Measurements from ENCODE around the gene HACD2. TPM values are rescaled to one million over a fixed set of nuclear protein-coding genes. Genes with fewer than 3 reads are reported as not detected.

Gene HACD2
- total RNA-seq, 2 donors from 2014 or later = 18.8 to 22.6 TPM

DNA sequence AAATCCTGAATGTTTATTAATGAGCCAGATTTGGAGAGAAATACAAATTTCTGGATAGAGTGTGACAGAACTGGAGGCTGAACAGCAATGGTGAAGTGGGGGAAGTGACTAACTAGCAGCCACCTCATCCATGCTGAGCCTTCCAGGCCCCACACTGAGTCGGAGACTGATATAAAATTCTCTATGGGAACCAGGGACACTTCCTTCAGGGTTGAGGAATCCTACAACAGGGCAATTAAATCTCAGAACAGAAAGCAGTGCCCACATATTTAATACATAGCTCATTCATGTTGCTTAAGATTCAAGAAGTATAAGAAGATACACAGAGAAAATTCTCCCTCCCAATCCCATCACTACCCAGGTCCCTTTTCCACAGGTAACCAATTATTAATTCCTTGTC lies 49.3 kb downstream of the HACD2 start:
- no peak overlapping the region for H3K4me3 ChIP-seq
- no peak for DNase-seq (ENCODE audit: low spot score)
- H3K4me1 ChIP-seq (ENCODE audit: control insufficient read depth in 1 of 2, low read depth in 2 of 2) = peaks cover 0 to 9% of the 10 kb centered on the region in 2 donors
- ATAC-seq (ENCODE audit: insufficient number of reproducible peaks, low FRiP score, low read depth) = no peak
- no peak overlapping the region for H3K27ac ChIP-seq
- no peaks in the 10 kb centered on the region for H3K36me3 ChIP-seq
- TF ChIP-seq, protein P1, sequence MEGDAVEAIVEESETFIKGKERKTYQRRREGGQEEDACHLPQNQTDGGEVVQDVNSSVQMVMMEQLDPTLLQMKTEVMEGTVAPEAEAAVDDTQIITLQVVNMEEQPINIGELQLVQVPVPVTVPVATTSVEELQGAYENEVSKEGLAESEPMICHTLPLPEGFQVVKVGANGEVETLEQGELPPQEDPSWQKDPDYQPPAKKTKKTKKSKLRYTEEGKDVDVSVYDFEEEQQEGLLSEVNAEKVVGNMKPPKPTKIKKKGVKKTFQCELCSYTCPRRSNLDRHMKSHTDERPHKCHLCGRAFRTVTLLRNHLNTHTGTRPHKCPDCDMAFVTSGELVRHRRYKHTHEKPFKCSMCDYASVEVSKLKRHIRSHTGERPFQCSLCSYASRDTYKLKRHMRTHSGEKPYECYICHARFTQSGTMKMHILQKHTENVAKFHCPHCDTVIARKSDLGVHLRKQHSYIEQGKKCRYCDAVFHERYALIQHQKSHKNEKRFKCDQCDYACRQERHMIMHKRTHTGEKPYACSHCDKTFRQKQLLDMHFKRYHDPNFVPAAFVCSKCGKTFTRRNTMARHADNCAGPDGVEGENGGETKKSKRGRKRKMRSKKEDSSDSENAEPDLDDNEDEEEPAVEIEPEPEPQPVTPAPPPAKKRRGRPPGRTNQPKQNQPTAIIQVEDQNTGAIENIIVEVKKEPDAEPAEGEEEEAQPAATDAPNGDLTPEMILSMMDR (IDR thresholded peaks at IDR 0.05) = no peak
- no peaks in the 10 kb centered on the region for H3K27me3 ChIP-seq (replicated peaks; ENCODE audit: insufficient read depth)
- no peaks in the 10 kb centered on the region for H3K9me3 ChIP-seq

DNA sequence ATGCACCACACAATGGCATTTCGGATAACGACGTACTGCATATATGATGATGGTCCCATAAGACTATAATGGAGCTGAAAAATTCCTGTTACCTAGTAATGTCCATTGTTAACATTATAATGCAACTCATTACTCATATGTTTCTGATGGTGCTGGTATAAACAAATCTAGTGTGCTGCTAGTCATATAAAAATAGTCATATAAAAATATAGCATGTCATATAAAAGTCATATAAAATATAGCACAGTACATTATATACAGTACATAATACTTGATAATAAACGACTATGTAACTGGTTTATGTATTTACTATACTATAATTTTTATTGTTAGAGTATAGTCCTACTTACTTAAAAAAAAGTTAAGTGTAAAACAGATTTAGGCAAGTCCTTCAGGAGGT lies 50.6 kb downstream of the HACD2 start:
- H3K27ac ChIP-seq = no peak overlapping the region
- no peaks in the 10 kb centered on the region for H3K27me3 ChIP-seq (replicated peaks; ENCODE audit: insufficient read depth)
- H3K9me3 ChIP-seq = no peaks in the 10 kb centered on the region
- H3K4me3 ChIP-seq = no peak overlapping the region
- no peak for ATAC-seq (ENCODE audit: insufficient number of reproducible peaks, low FRiP score, low read depth)
- no peaks in the 10 kb centered on the region for H3K36me3 ChIP-seq
- peaks cover 0 to 9% of the 10 kb centered on the region in 2 donors for H3K4me1 ChIP-seq (ENCODE audit: control insufficient read depth in 1 of 2, low read depth in 2 of 2)
- TF ChIP-seq, protein P1 (IDR thresholded peaks at IDR 0.05) = no peak
- DNase-seq (ENCODE audit: low spot score) = no peak

DNA sequence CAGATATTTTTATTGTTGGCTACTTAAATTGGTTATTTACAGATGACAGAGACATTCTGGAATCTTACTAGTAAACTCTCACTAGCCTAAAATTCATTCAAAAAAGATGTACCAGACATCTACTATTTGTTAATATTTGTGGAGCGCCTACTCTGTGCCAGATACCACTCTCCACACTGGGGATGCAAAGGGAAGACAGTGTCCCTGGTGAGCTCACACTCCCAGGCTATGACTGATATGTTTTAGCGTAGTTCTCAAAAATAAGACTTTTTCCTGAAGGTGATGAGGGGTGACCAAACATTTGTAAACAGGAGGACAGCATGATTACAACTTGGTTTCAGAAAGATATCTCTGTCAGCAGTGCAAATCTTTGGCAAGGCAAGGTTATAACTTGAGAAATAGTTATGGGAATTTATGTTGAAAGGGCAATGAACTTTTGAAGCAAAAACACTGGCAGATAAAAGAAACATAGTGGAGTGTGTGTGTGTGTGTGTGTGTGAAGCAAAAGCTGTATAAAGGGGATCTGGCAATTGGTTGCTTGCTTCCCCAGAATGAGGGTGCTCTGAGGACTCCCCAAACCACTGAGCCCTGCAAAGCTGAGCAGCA lies 51.2 kb downstream of the HACD2 start:
- no peaks in the 10 kb centered on the region for H3K27me3 ChIP-seq (replicated peaks; ENCODE audit: insufficient read depth)
- no peak overlapping the region for H3K4me3 ChIP-seq
- TF ChIP-seq, protein P1 (IDR thresholded peaks at IDR 0.05) = no peak
- H3K4me1 ChIP-seq (ENCODE audit: control insufficient read depth in 1 of 2, low read depth in 2 of 2) = peaks cover 0 to 9% of the 10 kb centered on the region in 2 donors
- ATAC-seq (ENCODE audit: insufficient number of reproducible peaks, low FRiP score, low read depth) (no peak), DNase-seq (ENCODE audit: low spot score) (no peak)
- no peaks in the 10 kb centered on the region for H3K36me3 ChIP-seq
- H3K27ac ChIP-seq = no peak overlapping the region
- no peaks in the 10 kb centered on the region for H3K9me3 ChIP-seq

DNA sequence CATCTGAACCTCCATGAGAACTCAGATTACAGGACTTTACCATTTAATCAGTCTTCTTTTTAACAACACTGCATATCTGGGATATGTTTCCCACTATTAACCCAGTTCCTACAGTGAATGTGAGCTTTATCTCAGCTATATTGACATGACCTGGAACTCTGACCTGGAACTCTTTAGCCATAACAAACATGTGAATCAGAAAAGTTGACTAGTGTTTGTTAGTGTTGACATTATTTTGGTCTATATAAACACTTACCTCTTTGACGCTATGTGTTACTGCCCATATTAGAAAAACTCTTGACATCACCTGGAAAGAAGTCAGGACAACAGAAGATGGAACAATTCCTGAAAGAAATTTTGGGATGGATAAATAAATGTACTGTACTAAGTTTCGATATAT lies 56.7 kb downstream of the HACD2 start:
- Histone ChIP-seq H3K4me3 (no peak overlapping the region), H3K9me3 (no peaks in the 10 kb centered on the region), H3K4me1 (ENCODE audit: control insufficient read depth in 1 of 2, low read depth in 2 of 2) (peaks cover 7 to 20% of the 10 kb centered on the region in 2 donors), H3K27me3 (replicated peaks; ENCODE audit: insufficient read depth) (no peaks in the 10 kb centered on the region), H3K36me3 (no peaks in the 10 kb centered on the region), H3K27ac (no peak overlapping the region)
- ATAC-seq (ENCODE audit: insufficient number of reproducible peaks, low FRiP score, low read depth) (no peak), DNase-seq (ENCODE audit: low spot score) (no peak)
- TF ChIP-seq, protein P1 (IDR thresholded peaks at IDR 0.05) = no peak

DNA sequence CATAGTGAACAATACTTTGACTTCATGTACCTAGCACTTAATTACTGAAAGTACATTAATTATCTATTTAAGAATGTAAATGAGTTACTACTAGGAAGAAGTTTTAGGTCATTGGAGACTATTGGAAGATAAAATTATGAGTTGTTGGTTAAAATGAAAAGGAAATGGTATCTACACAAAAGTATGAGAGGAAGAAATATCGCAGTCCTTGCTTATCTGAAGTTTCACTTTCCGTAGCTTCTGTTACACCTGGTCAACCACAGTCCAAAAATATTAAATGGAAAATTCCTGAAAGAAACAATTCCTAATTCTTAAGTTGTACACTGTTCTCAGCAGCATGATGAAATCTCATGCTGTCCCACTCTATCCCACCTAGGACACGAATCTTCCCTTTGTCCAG lies 57.8 kb downstream of the HACD2 start:
- H3K36me3 ChIP-seq = no peaks in the 10 kb centered on the region
- no peak for ATAC-seq (ENCODE audit: insufficient number of reproducible peaks, low FRiP score, low read depth)

More for the DNA sequence above, 57.8 kb downstream of the HACD2 start:
- Histone ChIP-seq H3K27ac (no peak overlapping the region), H3K27me3 (replicated peaks; ENCODE audit: insufficient read depth) (no peaks in the 10 kb centered on the region), H3K9me3 (no peaks in the 10 kb centered on the region), H3K4me3 (no peak overlapping the region), H3K4me1 (ENCODE audit: control insufficient read depth in 1 of 2, low read depth in 2 of 2) (peaks cover 17 to 30% of the 10 kb centered on the region in 2 donors)
- DNase-seq (ENCODE audit: low spot score) = no peak
- TF ChIP-seq, protein P1 (IDR thresholded peaks at IDR 0.05) = no peak

All from thoracic aorta (tissue), 2 donors.